ENCODE measurements around the gene SVBP.

The SVBP gene, protein sequence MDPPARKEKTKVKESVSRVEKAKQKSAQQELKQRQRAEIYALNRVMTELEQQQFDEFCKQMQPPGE

DNA sequence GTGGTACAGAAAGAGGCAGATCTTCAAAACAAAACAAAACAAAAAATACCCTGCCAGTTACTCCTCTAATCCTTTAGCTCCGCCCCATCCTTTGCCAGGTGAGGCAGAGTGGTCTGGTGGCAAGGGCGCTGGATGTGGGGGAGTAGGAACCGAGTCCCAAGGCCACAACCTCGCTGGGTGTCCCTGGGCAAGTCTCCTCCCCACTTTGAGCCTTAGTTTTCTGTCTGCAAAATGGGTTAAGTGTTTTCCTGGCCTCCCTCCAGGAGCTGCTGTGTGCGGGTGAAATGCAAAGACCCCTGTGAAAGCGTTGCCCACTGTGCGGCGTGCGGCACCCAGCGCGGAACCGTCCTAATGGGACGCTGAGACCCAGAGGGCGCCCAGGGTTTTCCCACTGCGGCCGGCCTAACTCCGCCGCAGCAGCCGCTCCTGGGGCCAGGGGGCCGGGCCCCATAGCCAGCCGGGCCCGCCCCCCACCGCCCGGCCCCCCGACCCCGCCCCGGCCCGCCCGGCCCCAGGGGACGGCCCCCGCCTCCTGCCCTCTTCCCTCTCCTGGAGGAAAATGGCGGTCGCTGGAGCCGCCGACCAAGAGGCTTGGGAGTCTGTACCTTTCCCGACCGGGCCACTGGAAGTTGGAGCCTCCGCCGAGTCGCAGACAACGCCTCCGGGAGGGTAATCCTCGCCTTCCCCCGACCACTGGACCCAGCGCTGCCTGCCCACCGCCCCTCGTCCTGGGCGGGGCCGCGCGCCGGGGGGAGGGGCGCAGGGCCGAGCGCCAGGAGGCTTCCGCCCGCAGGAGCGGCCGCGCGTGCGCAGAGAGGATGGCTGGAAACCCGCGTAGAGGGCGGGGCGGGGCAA is at the start of gene SVBP, which contains the start of gene ERMAP:
TSS of gene SVBP (minus strand) at position 813 of the 855 bp plus-strand sequence. CDS start 853 bp downstream, outside the sequence.
TSS of gene ERMAP (plus strand) at position 538 of the 855 bp plus-strand sequence. CDS start 13,327 bp downstream, outside the sequence.
- Histone ChIP-seq H3K27ac (ENCODE audit: low read depth, low read length) (peak within 1 kb of the TSS; percentile 66), H3K4me2 (ENCODE audit: low read depth, low read length, poor library complexity, severe bottlenecking) (peak within 1 kb of the TSS; percentile 91), H3K9ac (ENCODE audit: low read length) (peak within 1 kb of the TSS; percentile 71), H3K4me3 (ENCODE audit: insufficient read depth, low read length, poor library complexity, severe bottlenecking) (peak within 1 kb of the TSS; percentile 94), H3K27me3 (ENCODE audit: low read length) (no peaks in the 10 kb centered on the region), H3K79me2 (ENCODE audit: insufficient read depth, low read length) (no peaks in the 10 kb centered on the region), H2AFZ (ENCODE audit: low read depth, low read length, severe bottlenecking) (peak within 1 kb of the TSS; percentile 64), H3F3A (ENCODE audit: insufficient read depth) (no peaks in the 10 kb centered on the region), H3K9me2 (replicated peaks; ENCODE audit: insufficient read depth, low read length) (no peaks in the 10 kb centered on the region), H4K20me1 (ENCODE audit: low read depth, low read length) (no peaks in the 10 kb centered on the region), H3K36me3 (ENCODE audit: low read length) (no peaks in the 10 kb centered on the region), H3K9me3 (ENCODE audit: insufficient read depth, low read length) (no peaks in the 10 kb centered on the region)
- TF ChIP-seq EZH2phosphoT487 (conservative IDR thresholded peaks at IDR 0.05; ENCODE audit: low read length) = no peak
- TF ChIP-seq, protein P1, sequence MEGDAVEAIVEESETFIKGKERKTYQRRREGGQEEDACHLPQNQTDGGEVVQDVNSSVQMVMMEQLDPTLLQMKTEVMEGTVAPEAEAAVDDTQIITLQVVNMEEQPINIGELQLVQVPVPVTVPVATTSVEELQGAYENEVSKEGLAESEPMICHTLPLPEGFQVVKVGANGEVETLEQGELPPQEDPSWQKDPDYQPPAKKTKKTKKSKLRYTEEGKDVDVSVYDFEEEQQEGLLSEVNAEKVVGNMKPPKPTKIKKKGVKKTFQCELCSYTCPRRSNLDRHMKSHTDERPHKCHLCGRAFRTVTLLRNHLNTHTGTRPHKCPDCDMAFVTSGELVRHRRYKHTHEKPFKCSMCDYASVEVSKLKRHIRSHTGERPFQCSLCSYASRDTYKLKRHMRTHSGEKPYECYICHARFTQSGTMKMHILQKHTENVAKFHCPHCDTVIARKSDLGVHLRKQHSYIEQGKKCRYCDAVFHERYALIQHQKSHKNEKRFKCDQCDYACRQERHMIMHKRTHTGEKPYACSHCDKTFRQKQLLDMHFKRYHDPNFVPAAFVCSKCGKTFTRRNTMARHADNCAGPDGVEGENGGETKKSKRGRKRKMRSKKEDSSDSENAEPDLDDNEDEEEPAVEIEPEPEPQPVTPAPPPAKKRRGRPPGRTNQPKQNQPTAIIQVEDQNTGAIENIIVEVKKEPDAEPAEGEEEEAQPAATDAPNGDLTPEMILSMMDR (IDR thresholded peaks at IDR 0.05; ENCODE audit: insufficient read depth, low read length, poor library complexity, severe bottlenecking) = no peak

DNA sequence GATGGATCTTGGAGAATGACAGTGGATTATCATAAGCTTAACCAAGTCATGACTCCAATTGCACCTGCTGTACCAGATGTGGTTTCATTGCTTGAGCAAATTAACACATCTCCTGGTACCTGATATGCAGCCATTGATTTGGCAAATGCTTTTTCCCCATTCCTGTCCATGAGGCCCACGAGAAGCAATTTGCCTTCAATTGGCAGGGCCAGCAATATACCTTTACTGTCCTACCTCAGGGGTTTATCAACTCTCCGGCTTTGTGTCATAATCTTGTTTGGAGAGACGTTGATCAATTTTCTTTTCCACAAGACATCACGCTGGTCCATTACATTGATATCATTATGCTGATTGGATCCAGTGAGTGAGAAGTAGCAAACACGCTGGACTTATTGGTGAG is 49.4 kb upstream of the SVBP start:
- H3K27me3 ChIP-seq (ENCODE audit: low read length) = no peaks in the 10 kb centered on the region
- H3K9me2 ChIP-seq (replicated peaks; ENCODE audit: insufficient read depth, low read length) = no peaks in the 10 kb centered on the region
- no peak overlapping the region for H3K9ac ChIP-seq (ENCODE audit: low read length)
- no peaks in the 10 kb centered on the region for H3K9me3 ChIP-seq (ENCODE audit: insufficient read depth, low read length)
- H3K4me2 ChIP-seq (ENCODE audit: low read depth, low read length, poor library complexity, severe bottlenecking) = no peak overlapping the region
- TF ChIP-seq, protein P1 (IDR thresholded peaks at IDR 0.05; ENCODE audit: insufficient read depth, low read length, poor library complexity, severe bottlenecking) = no peak
- no peak for TF ChIP-seq EZH2phosphoT487 (conservative IDR thresholded peaks at IDR 0.05; ENCODE audit: low read length)
- H3K27ac ChIP-seq (ENCODE audit: low read depth, low read length) = no peak overlapping the region
- no peaks in the 10 kb centered on the region for H3K36me3 ChIP-seq (ENCODE audit: low read length)
- H3K79me2 ChIP-seq (ENCODE audit: insufficient read depth, low read length) = no peaks in the 10 kb centered on the region
- no peaks in the 10 kb centered on the region for H4K20me1 ChIP-seq (ENCODE audit: low read depth, low read length)
- H3K4me3 ChIP-seq (ENCODE audit: insufficient read depth, low read length, poor library complexity, severe bottlenecking) = no peak overlapping the region
- H2AFZ ChIP-seq (ENCODE audit: low read depth, low read length, severe bottlenecking) = no peak overlapping the region
- H3F3A ChIP-seq (ENCODE audit: insufficient read depth) = no peaks in the 10 kb centered on the region

DNA sequence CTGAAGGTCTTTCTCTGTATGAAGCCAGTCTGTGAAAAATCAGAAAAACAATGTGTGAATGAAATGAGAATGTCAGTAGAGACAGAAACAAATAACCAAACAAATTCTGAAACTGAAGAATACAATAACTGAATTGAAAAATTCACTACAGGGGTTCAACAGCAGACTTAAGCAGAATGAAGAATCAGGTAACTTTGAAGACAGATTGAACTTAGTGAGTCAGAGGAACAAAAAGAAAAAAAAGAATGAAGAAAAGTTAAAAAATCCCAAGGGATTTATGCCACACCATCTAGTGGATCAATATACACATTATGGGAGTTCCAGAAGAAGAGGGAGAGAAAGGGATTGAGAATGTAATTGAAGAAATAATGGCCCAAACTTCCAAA is 43.8 kb upstream of the SVBP start:
- no peak overlapping the region for H3K27ac ChIP-seq (ENCODE audit: low read depth, low read length)
- no peaks in the 10 kb centered on the region for H3K36me3 ChIP-seq (ENCODE audit: low read length)
- no peaks in the 10 kb centered on the region for H4K20me1 ChIP-seq (ENCODE audit: low read depth, low read length)
- H2AFZ ChIP-seq (ENCODE audit: low read depth, low read length, severe bottlenecking) = no peak overlapping the region
- no peak overlapping the region for H3K9ac ChIP-seq (ENCODE audit: low read length)
- no peaks in the 10 kb centered on the region for H3K9me2 ChIP-seq (replicated peaks; ENCODE audit: insufficient read depth, low read length)
- H3K4me2 ChIP-seq (ENCODE audit: low read depth, low read length, poor library complexity, severe bottlenecking) = no peak overlapping the region
- H3K79me2 ChIP-seq (ENCODE audit: insufficient read depth, low read length) = no peaks in the 10 kb centered on the region
- H3K4me3 ChIP-seq (ENCODE audit: insufficient read depth, low read length, poor library complexity, severe bottlenecking) = no peak overlapping the region
- H3F3A ChIP-seq (ENCODE audit: insufficient read depth) = no peaks in the 10 kb centered on the region
- H3K9me3 ChIP-seq (ENCODE audit: insufficient read depth, low read length) = no peaks in the 10 kb centered on the region; the same call in 1 of the 2 replicates
- no peaks in the 10 kb centered on the region for H3K27me3 ChIP-seq (ENCODE audit: low read length)
- TF ChIP-seq, protein P1 (IDR thresholded peaks at IDR 0.05; ENCODE audit: insufficient read depth, low read length, poor library complexity, severe bottlenecking) = no peak
- TF ChIP-seq EZH2phosphoT487 (conservative IDR thresholded peaks at IDR 0.05; ENCODE audit: low read length) = no peak

Measured in SU-DHL-6 (cell line).